GM21515 (cell line): ENCODE measurements around the gene NEO1.
"Not testable (repeated sequence)": the region's sequence is repeated elsewhere in the genome, so short reads cannot be mapped to it uniquely, and the experiment has no call there.

Source experiments
- ATAC-seq: cut with Tn5 transposase; IDR thresholded peaks from one replicate; pipeline ENCODE4 v1.9.1; 2021; ENCODE audit not compliant: unreplicated experiment

Gene NEO1

GRCh38 chr15:73183071-73183470, 130.8 kb downstream of the NEO1 start:
- ATAC-seq, result no peak

GRCh38 chr15:73190189-73190601, 137.9 kb downstream of the NEO1 start:
- ATAC-seq, result no peak

- no peak for ATAC-seq
Observed at GRCh38 chr15:73195166-73195565, 142.9 kb downstream of the NEO1 start.

- no peak for ATAC-seq
Observed at GRCh38 chr15:73196113-73196512, 143.8 kb downstream of the NEO1 start.

- no peak for ATAC-seq
Observed at GRCh38 chr15:73200339-73200738, 148.1 kb downstream of the NEO1 start.

GRCh38 chr15:73210630-73211029, 158.4 kb downstream of the NEO1 start:
- ATAC-seq, result no peak

GRCh38 chr15:73212424-73212823, 160.2 kb downstream of the NEO1 start:
- no peak for ATAC-seq

GRCh38 chr15:73221450-73221849, 169.2 kb downstream of the NEO1 start:
- ATAC-seq, result not testable (repeated sequence)

- no peak for ATAC-seq
Observed at GRCh38 chr15:73225358-73226015, 173.2 kb downstream of the NEO1 start.

GRCh38 chr15:73226093-73226814, 174.0 kb downstream of the NEO1 start:
- ATAC-seq, result no peak

- no peak for ATAC-seq
Observed at GRCh38 chr15:73227433-73228056, 175.3 kb downstream of the NEO1 start.

- ATAC-seq, result no peak
Observed at GRCh38 chr15:73228128-73228646, 175.9 kb downstream of the NEO1 start.

GRCh38 chr15:73231661-73232419, 179.6 kb downstream of the NEO1 start:
- no peak for ATAC-seq

- ATAC-seq, result no peak
Observed at GRCh38 chr15:73232776-73233175, 180.5 kb downstream of the NEO1 start.

GRCh38 chr15:73233623-73234022, 181.4 kb downstream of the NEO1 start:
- no peak for ATAC-seq

GRCh38 chr15:73237910-73238309, 185.6 kb downstream of the NEO1 start:
- no peak for ATAC-seq

GRCh38 chr15:73239564-73240215, 187.4 kb downstream of the NEO1 start:
- ATAC-seq, result no peak

GRCh38 chr15:73240866-73241499, 188.7 kb downstream of the NEO1 start:
- no peak for ATAC-seq

GRCh38 chr15:73244333-73244732, 192.1 kb downstream of the NEO1 start:
- ATAC-seq, result no peak

- no peak for ATAC-seq
Observed at GRCh38 chr15:73246439-73246838, 194.2 kb downstream of the NEO1 start.
